ENCODE data around the gene GCNT2.
"Not testable (repeated sequence)": the region's sequence is repeated elsewhere in the genome, so short reads cannot be mapped to it uniquely, and the experiment has no call there.

Gene GCNT2

GRCh38 chr6:10513544-10513943, 7.6 kb upstream of the GCNT2 start:
- in situ Hi-C loops (cut with MboI; ENCODE audit: low pct_unique_long_range_greater_than_20kb, low sequenced_read_pairs, unreplicated experiment): no loop called here
- TF ChIP-seq CTCF (IDR thresholded peaks at IDR 0.05; ENCODE audit: extremely low read depth, insufficient read depth, missing control alignments): no peak
- no peak for DNase-seq (ENCODE audit: low spot score)

GRCh38 chr6:10514049-10514780, 6.9 kb upstream of the GCNT2 start:
- no peak for TF ChIP-seq CTCF (IDR thresholded peaks at IDR 0.05; ENCODE audit: extremely low read depth, insufficient read depth, missing control alignments)
- in situ Hi-C loops (cut with MboI; ENCODE audit: low pct_unique_long_range_greater_than_20kb, low sequenced_read_pairs, unreplicated experiment): no loop called here
- DNase-seq (ENCODE audit: low spot score): no peak

GRCh38 chr6:10516953-10517352, 4.2 kb upstream of the GCNT2 start:
- no peak for DNase-seq (ENCODE audit: low spot score)
- in situ Hi-C loops (cut with MboI; ENCODE audit: low pct_unique_long_range_greater_than_20kb, low sequenced_read_pairs, unreplicated experiment): no loop called here
- no peak for TF ChIP-seq CTCF (IDR thresholded peaks at IDR 0.05; ENCODE audit: extremely low read depth, insufficient read depth, missing control alignments)

GRCh38 chr6:10518557-10519407, 2.4 kb upstream of the GCNT2 start:
- no peak for DNase-seq (ENCODE audit: low spot score)
- in situ Hi-C loops (cut with MboI; ENCODE audit: low pct_unique_long_range_greater_than_20kb, low sequenced_read_pairs, unreplicated experiment): no loop called here
- no peak for TF ChIP-seq CTCF (IDR thresholded peaks at IDR 0.05; ENCODE audit: extremely low read depth, insufficient read depth, missing control alignments)

- DNase-seq (ENCODE audit: low spot score); in situ Hi-C loops (cut with MboI; ENCODE audit: low pct_unique_long_range_greater_than_20kb, low sequenced_read_pairs, unreplicated experiment): not testable (repeated sequence)
Measured at GRCh38 chr6:10519408-10519697, 1.8 kb upstream of the GCNT2 start.

GRCh38 chr6:10520468-10520867, 683 bp upstream of the GCNT2 start:
- in situ Hi-C loops (cut with MboI; ENCODE audit: low pct_unique_long_range_greater_than_20kb, low sequenced_read_pairs, unreplicated experiment): no loop called here
- DNase-seq (ENCODE audit: low spot score): no peak
- no peak for TF ChIP-seq CTCF (IDR thresholded peaks at IDR 0.05; ENCODE audit: extremely low read depth, insufficient read depth, missing control alignments)

GRCh38 chr6:10522929-10523573, 1.9 kb downstream of the GCNT2 start:
- no peak for DNase-seq (ENCODE audit: low spot score)
- in situ Hi-C loops (cut with MboI; ENCODE audit: low pct_unique_long_range_greater_than_20kb, low sequenced_read_pairs, unreplicated experiment): no loop called here
- TF ChIP-seq CTCF (IDR thresholded peaks at IDR 0.05; ENCODE audit: extremely low read depth, insufficient read depth, missing control alignments): no peak
